ENCODE results near the gene NKAIN4. TPM values are rescaled to one million over a fixed set of nuclear protein-coding genes. Genes with fewer than 3 reads are reported as not detected.

Gene NKAIN4
- total RNA-seq, 1 donor from 2014 or later = 14.2 TPM

DNA sequence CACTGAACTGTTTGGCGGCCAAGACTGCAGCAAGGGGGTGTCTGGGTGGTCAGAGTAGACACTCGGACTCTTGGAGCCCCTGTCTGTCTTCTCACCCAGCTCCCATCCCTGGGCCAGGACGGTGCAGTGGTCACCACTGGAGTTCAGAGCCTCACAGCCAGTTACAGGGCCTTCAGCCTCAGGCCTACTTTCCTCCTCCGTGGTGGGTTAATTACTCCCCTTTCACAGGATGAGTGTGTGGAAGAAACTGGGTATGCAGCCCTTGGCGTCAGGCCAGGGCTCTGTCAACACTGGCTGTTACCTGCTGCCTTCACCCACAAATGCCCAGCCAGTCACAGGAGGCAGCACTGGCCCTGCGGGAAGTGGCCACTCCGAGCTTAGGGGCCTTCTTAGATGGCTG lies 36.6 kb downstream of the NKAIN4 start:
- DNase-seq = no peak

DNA sequence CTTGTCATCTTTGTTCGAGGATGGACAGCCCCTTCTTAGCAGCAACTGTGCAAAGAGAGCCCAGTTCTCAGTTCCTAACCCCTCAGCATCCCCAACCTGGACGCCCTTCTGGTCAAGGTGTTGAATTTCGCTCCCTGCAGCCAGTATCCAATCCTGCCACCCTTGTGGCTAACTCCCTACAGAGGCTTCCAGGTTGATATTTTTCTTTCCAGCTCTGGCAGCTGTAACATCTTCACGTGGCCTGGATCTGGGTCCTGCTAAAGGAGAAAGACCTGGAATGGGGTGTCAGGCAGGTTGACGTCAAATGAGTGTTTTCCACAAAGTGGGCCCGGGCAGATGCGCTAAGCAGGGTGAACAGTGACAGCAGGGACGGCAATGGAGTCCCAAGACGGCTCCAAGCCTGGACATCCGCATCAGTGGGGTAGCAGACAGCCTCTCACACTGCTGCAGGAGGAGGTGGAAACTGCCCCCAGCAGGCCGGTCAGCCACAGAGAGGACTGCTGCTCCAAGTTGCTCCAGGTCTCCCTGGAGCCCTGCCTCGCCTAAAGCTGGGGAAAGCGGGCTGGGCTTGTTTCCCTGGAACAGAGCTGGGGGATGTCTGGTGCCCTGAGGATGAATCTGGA lies 37.3 kb downstream of the NKAIN4 start:
- no peak for DNase-seq

DNA sequence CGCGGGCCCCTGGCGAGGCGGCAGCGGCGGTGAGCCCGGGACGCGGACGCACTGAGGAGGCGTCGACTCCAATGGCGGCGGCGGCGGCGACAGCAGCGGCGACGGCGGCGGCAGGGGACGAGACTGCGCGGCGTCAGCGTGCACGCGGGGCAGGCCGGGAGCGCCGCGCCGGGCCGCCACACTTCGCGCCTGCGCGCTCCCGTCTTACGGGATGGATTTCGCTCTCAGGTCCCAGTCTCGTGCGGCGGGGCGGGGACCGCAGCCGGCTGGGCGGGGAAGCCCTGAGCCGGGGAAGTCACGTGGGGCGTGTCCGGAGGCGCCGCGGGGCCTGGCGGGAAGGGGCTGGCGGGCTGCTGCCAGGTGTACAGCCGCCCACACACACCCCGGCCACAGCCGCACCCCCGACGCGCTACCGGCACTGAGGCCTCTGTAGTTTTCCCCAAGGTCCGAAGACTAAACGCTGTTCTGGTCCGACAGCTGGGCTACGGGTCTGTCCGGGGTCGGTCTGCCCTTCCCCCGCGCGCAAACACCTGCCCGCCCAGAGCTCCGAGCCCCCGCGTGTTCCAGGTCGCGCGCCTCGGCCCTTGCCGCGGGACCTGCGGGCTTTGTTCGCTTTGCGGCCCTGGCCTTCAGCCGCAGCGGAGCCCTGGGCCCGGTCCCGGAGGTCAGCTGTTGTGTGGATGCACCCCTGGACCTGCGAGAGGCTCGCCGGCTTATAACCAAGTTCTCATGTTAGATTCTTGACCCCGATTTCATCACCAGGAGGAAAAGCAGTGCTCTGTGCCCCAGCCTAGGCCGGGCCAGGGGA lies 38.0 kb downstream of the NKAIN4 start, which contains the start of gene YTHDF1:
TSS of gene YTHDF1 (minus strand) at position 91 of the 808 bp plus-strand sequence. CDS start 239 bp downstream, outside the sequence.
- DNase-seq = peak; percentile 91

DNA sequence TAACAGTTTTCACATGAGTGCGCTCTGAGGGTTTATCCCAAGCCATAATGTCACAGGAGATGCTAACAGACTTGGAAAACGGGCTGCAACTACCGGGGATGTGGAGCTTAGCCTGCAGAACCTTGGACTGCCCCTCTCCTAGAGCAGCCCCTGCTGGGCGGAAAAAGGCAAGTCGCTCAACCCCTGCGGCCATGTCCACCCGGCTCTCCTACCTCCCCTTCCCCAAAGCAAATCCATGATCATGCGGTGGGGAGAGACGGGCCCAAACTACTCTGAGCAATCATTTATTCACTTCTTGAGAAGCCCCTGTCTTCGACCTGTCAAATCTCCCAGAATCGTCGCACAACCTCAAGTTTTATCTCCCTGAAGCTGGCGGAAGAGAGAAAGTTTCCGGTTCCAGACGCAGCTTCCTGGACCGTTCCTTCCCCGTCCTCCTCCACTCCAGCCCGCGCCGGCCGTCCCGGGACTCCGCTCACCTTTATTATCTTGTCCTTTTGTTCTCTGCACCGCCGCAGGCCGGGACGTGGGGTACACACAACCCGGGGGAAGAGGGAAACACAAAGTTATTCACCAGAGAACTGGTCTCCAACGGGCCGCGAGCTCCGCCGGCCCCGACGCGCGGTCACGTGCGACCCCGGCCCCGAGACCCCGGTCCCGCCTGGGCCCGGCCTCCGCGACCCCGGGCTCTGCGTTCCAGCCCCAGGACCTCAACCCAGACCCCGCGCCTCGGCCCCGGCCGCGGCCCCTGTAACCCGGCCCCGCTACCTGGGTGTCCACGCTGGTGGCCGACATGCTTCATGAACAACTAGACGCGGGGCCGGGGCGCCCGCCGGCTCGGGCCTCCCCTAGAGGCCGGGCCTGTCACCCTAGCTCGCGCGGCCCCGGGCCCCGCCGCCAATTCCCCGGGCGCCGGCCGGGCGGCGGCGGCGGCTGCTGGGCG lies 38.9 kb downstream of the NKAIN4 start:
- DNase-seq = no peak

DNA sequence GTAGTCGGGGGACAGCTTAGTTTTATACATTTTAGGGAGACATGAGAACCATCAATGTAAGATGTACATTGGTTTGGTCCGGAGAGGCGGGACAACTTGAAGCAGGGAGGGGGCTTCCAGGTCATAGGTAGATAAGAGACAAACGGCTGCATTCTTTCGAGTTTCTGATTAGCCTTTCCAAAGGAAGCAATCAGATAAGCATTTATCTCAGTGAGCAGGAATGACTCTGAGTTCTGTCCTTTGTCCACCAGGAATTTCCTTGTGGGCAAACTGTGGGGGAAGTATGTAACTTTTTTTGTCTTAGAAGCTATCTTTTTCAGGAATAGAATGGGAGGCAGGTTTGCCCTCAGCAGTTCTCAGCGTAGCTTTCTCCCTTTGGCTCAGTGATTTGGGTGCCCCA lies 39.7 kb downstream of the NKAIN4 start:
- no peak for DNase-seq

DNA sequence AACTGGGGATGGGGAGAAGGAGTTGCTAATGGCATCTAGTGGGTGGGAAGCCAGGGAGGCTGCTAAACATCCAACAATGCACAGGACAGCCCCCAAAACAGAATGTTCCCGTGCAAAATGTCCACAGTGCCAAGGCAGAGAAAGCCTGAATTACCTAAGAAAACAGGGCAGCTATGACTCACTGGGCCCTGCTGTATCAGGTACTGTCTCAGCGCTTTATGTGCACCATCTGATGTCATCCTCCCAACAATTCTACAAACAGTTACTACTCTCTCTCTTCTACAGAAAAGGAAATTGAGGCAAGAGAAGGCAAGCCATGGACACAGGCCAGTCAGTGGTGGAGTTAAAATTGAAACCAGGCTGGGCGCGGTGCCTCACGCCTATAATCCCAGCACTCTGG lies 41.5 kb downstream of the NKAIN4 start:
- no peak for DNase-seq

DNA sequence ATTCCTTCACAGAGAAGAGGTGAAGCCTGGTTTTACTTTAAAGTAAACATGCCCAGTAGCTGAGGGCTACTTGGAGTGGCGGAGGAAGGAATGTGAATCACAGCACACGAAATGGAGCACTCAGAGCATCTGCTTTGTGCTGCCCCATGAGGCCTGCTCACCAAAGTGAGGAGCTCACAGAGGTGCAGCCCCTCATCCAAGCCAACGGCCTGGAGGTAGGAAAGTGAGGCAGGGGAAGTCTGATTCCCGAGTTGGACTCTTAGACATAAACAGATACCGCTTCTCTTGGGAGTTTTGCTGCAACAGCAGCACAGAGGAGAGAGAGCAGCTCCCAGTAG lies 41.9 kb downstream of the NKAIN4 start:
- no peak for DNase-seq

DNA sequence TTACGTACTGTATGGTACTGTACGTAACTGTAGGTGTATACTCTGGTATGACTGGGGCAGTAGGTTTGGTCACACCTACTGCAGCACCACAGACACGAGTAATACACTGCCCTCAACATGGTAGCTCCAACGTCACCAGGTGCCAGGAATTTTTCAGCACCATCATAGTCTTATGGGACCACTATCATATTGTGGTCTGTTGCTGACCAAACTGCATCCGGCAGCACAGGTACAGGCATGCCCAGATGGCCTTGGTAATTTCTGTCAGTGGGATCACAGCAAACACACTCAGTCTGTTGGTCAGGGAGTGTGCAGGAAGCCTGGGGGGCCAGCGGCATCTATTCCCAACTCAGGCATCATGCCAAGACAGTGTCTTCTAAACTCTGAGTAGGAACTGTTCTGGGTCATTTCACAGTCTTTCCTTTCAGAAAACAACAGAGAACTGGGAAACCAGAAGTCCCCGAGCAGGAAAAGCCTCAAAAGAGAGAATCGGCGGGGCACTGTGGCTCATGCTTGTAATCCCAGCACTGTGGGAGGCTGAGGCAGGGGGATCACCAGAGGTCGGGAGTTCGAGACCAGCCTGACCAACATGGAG lies 44.2 kb downstream of the NKAIN4 start:
- DNase-seq = no peak

DNA sequence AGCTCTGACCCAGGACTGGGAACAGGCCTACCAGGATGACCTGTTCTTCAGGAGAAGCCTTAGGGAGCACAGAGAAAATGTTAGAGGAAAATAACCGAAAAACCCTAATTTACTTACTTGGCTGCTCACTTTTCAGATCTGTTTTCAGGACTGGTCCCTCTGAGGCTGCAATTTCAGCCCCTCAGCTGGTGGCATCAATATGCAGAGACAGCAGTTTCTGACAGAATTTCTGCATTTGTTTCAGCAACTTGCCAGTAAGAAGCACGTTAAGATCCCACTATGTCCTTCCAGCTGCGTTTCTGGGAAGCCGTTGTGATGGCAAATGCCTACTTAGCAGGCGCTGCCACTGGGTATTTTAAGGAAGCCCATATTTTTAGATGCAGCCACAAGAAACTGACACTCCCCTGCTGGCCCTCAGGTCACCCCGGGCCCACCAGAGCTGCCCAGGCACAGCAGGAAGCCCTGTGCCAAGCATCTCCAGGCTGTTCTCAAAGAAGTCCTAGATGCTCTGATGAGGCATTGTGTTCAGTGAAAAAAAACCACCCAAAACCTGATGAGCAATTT lies 45.8 kb downstream of the NKAIN4 start:
- peak; percentile 17 for DNase-seq

DNA sequence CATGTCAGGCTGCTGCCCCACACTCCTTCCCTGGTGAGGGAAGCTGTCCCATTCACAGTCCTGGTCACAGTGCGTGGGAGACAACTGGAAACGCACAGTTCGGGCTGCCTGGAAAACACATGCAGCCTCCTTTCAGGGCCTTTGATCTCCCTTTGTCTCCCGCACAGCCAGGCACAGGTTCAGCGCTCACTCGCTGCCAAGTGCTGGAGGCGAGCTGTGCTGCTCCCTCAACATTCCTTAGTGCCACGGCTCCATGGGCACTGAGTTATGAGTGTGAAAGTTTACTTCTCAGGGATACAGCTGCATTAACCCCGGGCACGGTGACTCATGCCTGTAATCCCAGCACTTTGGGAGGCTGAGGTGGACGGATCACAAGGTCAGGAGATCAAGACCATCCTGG lies 47.4 kb downstream of the NKAIN4 start:
- DNase-seq = no peak

DNA sequence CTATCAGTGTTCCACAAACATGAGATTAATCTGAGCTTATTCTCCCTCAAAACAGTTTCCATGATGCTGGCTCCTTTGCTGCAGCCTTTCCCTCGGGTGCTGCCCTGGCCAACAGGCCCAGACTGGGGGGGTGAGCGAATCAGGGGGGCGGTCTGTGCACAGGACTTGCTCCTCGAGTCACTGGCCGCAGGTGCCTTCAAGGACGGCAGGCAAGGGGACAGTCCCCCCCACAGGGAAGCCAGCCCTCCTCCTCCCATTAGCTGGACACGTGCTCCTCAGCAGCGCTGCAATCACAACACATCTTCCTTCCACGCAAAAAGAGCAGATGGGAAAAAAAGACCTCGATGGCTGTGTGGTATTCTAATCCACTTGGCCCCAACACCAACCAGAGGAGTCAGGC lies 48.4 kb downstream of the NKAIN4 start:
- DNase-seq = no peak

DNA sequence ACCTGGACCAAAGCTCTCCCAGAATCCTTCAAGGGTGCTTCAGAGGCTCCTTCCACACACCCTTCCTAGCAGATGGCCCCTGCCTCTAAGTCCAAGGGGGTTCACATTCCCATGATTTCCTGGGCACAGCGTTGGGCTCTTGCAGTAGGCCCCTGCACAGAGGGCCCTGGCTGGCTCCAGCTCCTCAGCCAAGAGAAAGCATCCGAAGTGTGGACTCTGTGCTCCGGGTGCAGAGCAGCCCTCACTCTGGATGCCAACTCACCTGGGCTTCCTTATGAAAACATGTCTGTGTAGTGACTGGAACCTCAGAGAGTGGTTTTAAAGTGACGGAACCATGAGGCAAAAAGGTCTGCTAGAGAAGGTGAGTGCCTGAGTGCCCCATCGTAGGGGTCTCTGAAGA lies 49.9 kb downstream of the NKAIN4 start:
- DNase-seq = no peak

DNA sequence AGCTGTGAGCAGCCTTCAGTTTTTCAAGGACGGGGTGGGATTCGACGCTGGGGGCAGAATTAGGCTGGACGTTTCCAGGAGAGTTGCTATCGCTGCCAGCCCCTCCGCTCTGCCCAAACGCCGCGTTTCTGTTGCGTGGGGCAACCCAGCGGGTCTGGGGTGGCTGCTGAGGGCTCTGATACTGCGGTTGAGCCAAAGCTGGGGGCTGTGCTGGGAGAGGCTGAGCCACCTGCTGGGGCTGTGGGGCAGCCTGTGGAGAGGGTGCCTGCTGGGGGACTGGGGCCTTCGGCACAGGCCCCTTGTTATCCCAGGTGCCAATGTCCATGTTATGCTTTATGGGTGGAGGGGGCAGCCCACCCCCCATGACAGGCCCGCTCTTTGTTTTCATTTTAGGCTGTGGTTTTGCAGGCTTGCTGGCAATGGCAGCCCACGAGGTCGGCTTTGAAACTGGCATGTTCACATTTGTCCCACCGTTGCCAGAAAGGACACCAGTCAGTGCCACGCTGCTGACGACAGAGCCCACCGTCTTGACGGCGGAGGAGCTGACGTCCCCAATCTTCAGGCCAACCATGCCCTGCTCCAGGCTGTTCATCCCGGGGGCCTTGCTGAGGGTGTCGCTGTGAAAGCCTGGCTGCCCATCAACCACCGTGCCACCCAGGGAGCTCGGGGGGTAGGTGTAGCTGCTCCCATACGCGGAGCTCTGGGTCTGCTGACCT lies 51.3 kb downstream of the NKAIN4 start:
- DNase-seq = no peak

DNA sequence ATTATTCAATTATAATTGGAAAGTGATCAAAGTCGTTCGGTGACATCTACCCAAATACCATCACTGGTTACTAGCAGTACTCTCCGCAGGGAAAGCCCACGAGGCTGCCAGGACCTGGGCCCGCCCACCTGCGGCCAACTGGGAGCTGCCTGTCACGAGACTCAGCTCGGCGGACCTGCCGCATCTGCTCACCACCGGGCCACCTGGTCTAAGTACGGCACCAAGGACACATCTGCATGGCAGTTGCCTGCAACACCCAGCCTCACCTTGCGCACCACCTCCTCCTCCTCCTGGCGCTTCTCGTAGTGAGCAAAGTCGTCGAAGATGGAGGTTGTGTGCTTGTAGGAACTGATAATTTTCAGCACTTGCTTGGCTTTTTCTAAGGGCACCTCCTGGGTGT lies 52.2 kb downstream of the NKAIN4 start:
- DNase-seq = no peak

DNA sequence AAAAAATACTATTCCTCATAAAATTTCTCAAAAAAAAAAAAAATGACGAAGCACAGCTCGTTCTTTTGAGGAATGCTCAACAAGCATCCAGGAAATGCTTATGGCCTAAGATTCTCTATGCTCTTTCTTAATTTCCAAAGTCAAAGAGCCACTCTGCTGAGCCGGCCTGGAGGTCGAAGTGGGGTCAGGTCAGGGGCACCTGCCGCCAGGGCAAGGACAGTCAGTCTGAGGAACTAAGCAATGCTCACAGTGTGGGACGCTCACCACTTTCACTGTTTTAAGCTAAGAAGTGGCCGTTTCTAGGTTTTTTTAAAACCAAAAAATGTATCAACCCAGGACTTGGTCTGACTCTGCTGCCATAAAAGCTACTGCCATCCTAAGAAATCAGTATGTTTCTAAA lies 55.7 kb downstream of the NKAIN4 start:
- DNase-seq = no peak

DNA sequence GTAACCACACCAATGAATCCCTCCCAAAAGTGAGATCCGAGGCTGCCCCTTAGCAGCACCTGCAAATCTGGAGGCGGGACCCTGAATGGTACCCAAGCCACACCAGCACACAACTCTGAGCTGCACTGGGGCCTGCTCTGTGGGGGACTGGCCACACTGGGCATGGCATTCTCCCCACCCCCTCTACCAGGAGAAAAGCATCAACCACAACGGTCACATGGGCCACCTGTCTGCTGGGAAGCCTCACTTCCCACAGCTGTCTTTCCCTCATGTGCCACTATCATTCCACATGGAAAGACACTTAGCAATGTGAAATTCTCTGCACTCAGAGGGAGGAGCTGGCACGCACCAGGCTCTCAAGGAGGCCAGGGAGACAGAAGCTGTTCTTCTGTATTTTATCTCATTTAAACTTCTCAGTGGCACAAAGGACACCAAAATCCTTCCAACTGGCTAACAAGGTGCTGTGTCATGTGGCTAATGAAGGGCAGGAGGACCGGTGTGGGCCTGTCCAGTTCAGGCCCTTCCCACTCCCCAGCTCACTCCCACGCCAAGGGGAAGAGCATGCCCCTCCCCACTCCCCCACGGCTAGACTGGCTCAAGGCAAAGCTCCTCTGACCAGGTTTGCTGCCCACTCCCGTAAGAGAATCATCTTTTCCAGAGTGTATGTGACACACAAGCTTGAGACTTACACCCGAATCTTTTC lies 57.3 kb downstream of the NKAIN4 start:
- DNase-seq = no peak

DNA sequence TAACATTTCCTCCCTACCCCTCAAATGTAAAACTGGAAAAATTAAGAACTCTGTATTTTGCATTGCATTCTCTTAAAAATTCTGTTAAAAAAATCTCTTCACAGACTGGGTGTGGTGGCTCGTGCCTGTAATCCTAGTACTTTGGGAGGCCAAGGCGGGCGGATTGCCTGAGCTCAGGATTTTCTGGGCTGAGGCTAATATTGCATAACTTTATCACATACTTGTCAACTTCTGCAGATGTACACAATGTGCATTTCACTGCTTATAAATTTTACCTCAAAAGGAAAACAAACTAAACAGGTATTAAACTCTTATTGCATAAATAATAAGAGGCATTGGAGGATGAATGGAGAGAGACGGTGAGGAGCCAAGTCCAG lies 59.5 kb downstream of the NKAIN4 start:
- DNase-seq = no peak

DNA sequence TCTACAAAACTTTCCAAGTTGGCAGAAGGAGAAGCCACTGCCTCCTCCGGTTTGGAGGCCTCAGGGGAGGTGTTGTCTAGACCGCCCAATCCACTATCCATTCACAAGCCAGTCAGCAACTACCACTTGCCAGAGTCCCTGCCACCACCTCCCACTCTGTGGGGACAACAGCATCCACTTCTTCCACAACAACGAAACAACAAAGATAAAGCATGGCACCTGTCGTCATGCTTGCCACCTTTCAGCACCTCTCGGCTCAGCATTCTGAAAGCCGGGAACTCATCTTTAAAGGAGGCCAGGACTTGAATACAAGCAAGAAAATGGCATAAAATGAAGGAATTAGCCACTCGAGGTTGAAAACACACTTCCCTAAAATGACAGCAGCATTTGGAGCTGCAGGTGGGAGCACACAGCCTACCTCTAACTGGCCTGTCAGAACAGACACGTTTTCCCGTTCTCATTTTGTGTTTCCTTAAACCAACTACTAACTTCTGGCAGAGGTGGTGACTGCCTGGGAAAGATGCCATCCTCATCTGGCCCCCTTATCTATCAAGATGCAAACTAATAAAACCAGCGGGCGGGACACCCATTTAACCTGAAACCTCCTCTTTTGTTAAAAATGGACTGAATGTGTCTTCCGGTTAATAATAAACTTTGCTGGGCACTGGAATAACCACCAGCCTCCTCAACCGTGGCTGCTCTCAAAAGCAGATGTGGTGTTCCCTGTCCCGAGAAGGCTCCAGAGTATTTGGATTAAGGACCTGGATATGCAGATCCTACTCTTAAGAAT lies 60.1 kb downstream of the NKAIN4 start:
- no peak for DNase-seq

DNA sequence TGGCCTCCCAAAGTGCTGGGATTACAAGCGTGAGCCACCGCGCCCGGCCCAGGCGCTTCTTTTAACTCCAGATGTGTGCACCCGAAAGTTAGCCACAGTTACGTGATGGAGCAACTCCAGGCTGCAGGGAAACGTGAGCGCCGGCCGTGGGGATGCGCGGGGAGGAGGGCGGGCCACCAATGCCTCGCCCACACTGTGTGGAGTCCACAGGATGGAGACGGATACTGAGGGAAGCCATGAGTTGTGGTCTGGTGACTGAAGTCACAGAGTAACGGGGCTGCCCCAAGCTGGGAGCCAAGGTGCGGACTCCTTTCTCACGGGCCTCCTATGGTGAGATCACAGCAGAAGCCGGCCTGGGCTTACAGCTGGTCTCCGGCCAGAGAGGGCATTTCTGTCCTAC lies 61.5 kb downstream of the NKAIN4 start:
- no peak for DNase-seq

DNA sequence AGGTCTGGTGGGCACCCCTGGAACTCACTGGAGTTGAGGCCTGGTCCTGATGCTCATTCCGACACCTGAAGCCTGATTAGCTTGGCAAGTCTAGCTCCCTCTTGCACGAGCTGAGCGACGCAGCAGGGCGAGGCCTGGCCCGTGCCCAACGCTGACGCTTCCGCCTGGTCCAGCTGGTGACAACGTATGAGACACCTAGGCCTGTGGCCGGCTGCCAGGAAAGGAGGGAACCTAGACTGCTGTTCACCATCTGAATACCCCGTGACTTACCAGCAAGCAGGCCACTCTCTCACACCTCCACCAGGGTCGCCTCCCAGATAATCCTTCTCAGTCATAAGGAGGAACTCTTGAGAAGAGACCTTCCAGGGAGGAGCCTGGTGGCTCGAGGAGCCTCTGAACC lies 62.9 kb downstream of the NKAIN4 start:
- DNase-seq = no peak
